ENCODE results near the gene NAGPA. TPM values are rescaled to one million over a fixed set of nuclear protein-coding genes. Genes with fewer than 3 reads are reported as not detected.

NAGPA gene
- total RNA-seq, 1 donor from 2014 or later, result 4.0 TPM

GRCh38 chr16:5001986-5002385, 31.7 kb downstream of the NAGPA start:
- DNase-seq, result no peak

DNA sequence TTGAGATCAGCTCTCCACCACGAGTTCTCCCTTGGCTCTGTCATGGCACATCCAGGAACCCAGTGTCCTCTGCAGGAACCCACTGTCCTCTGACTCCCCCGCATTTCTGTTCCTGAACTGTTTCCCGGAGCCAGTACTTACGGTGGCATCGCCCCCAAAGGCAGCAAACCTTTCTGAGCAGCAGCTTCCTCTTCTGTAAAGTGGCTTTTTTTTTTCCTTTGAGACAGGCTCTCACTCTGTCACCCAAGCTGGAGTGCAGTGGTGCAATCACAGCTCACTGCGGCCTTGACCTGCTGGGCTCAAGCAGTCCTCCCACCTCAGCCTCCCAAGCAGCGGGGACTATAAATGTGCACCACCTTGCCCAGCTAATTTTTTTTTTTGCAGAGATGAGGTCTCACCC, 32.2 kb downstream of the NAGPA start:
- DNase-seq, result no peak

GRCh38 chr16:5000573-5001001, 33.1 kb downstream of the NAGPA start:
- no peak for DNase-seq

GRCh38 chr16:4994719-4995434, 38.9 kb downstream of the NAGPA start:
- no peak for DNase-seq

- DNase-seq, result no peak
Measured at GRCh38 chr16:4991754-4992153, 42.0 kb downstream of the NAGPA start.

GRCh38 chr16:4990415-4990814, 43.3 kb downstream of the NAGPA start:
- DNase-seq, result no peak

DNA sequence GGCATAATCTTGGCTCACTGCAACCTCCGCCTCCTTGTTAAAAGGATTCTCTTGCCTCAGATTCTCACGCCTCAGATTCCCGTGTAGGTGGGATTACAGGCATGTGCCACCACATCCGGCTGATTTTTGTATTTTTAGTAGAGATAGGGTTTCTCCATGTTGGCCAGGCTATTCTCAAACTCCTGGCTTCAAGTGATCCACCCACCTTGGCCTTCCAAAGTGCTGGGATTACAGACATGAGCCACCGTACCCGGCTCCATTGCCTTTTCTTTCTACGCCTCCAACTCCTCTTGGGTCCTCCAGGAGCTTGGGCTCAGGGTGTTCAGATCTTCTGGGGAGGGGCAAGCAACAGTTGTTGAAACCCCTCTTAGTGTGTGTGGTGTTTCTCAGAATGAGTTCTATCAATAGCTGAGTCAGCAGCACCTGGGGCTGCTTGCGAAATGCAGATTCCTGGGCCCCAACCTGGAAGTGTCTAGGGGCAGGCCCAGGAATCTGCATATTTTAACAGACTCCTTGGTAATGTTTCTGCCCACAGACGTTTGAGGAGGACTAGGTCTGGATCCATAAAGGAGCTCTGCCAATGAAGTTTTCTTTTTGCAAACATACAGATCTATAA, 44.2 kb downstream of the NAGPA start:
- DNase-seq, result no peak

DNA sequence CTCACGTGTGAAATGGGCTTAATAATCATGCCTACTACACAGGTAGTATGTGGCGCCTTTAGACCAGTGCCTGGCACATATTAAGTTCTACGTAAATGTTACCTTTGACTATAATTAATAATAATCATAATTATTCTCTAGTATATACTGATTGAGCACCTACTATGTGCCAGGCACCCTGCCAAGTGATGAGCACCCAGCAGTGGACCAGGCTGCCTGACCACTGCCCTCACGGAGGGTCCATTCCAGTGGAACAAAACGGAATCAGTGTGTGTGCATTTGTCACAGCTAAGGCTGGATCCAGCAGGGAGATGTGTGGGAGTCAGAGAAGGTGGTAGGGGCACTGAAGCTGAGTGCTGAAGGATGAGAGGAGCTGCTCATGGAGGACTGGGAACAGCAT, 45.1 kb downstream of the NAGPA start:
- DNase-seq, result no peak

GRCh38 chr16:4987580-4988374, 46.0 kb downstream of the NAGPA start:
- DNase-seq, result no peak

- DNase-seq, result no peak
Measured at GRCh38 chr16:4987250-4987579, 46.5 kb downstream of the NAGPA start.

DNA sequence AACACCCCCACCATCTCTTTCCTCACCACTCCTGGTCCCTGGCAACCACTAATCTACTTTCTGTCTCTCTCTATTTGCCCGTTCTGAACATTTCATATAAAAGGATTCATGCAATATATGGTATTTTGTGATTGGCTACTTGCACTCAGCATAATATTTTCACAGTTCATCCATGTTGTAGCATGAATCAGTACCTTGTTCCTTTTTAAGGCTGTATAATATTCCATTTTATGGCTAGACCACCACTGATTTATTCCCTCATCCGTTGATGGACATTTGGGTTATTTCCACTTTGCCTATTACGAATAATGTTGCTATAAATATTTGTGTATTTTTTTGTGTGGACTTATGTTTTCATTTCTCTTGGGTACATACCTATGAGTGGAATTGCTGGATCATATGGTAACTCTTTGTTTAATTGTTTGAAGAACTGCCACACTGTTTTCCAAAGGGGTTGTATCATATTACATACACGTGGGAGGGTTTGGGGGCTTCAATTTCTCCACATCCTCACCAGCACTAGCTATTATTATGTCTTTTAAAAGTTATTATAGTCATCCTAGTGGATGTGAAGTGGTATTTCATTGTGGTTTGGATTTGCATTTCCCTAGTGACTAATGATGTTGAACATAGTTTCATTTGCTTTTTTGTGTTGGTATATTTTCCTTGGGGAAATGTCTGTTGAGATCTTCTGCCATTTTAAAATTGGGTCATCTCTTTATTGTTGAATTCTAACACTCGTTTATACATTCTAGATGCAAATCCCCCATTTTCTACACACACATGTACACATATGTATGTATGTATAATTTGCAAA, 49.4 kb downstream of the NAGPA start:
- no peak for DNase-seq

- no peak for DNase-seq
Measured at GRCh38 chr16:4982056-4982867, 51.5 kb downstream of the NAGPA start.

GRCh38 chr16:4981473-4981872, 52.3 kb downstream of the NAGPA start:
- DNase-seq, result no peak

- no peak for DNase-seq
Measured at GRCh38 chr16:4980691-4981090, 53.0 kb downstream of the NAGPA start.

DNA sequence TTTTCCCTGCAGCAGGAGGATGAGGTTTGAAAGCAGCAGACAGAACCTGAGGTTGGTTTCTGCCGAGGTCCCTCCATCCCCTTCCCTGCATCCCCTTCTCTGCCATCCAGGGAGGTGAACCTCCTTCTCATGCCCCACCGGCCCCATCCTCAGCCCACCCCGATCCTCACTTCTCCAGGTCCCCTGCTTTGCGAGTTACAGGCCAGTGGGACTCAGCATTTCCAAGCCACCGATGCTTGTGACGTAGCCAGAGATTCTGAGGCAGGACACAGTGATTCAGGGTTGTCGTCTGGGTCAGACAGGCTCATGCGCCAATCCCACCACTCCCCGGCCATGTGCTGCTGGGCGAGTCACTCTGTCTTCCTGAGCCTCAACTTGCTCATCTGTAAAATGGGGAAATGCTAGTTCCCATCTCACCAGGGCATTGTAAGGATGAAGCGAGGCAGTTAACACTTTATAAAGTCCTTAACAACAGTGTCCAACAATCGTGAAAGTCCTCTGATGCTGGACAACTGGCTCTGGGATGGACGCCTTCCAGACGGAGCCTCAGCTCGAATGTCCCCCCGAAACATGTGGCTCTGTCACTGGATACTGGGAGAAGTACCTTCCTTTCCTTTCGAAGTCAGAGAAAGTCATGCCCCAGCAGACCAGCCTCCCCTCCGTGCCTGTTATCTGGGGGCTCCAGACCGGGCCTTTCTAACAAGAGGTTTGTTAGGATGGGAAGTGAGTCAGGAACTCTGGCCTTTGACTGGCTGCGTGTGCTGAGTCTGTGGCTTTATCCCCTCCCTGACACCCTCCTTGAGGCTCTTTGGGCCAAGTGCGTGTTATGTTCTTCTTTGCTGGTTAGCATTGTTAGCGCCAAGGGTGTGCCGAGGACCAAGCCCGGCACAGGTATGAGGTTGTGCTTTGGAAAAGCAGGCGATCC, 53.7 kb downstream of the NAGPA start:
- no peak for DNase-seq

GRCh38 chr16:4979164-4979563, 54.6 kb downstream of the NAGPA start:
- no peak for DNase-seq

DNA sequence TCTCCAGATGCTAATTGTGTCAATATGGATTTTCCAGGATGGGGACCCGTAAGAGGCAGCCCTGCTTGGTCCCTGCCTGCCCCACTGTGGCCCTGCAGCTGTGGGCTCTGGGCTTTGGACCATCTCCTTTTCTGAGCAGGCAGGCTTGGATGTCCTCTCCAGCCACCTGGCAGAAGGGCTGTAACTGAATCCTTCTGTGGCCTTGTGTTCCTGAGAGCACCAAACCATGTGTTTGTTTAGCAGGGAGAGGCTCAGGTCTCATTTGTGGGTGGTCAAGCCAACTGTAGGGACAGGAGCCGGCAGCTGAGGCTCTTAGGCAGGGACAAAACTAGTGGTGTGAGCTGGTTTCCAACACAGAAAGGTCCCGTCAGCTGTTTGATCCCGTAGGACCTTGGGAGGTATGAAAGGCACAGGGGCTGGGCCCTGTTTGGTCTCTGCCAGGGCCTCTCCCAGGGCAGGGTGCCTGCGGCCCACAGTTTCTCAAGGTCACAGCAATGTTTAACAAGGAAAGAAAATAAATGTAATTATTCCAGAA, 57.1 kb downstream of the NAGPA start:
- no peak for DNase-seq

- DNase-seq, result no peak
Measured at GRCh38 chr16:4976079-4976478, 57.7 kb downstream of the NAGPA start.
